Ishikawa (cell line): ENCODE measurements around the gene LCP1.

Experiments
- REST ChIP-seq: IDR thresholded peaks from 2 replicates; pipeline ENCODE4 v1.6.1; 2012; ENCODE audit warnings: low read depth, mild to moderate bottlenecking
- TCF12 ChIP-seq: IDR thresholded peaks from 2 replicates; pipeline ENCODE4 v1.6.1; 2012; ENCODE audit warnings: low read depth

GRCh38 chr13:46134961-46135522 is 46.9 kb downstream of the LCP1 start:
- TF ChIP-seq TCF12 (peak; percentile 87; the same call in 1 of the 2 replicates), REST (no peak)
